Activated CD4-positive, alpha-beta T cell treated with anti-CD3 and anti-CD28 coated beads, Interleukin-2, amount 50 U/mL, for 16 hours (primary cell): ENCODE data around the gene ZNF407.
"Not testable (repeated sequence)": the region's sequence is repeated elsewhere in the genome, so short reads cannot be mapped to it uniquely, and the experiment has no call there.

Experiments
- DNase-seq: peaks from one replicate; pipeline ENCODE4 v3.0.0-alpha.2; 2020

Gene ZNF407

DNA sequence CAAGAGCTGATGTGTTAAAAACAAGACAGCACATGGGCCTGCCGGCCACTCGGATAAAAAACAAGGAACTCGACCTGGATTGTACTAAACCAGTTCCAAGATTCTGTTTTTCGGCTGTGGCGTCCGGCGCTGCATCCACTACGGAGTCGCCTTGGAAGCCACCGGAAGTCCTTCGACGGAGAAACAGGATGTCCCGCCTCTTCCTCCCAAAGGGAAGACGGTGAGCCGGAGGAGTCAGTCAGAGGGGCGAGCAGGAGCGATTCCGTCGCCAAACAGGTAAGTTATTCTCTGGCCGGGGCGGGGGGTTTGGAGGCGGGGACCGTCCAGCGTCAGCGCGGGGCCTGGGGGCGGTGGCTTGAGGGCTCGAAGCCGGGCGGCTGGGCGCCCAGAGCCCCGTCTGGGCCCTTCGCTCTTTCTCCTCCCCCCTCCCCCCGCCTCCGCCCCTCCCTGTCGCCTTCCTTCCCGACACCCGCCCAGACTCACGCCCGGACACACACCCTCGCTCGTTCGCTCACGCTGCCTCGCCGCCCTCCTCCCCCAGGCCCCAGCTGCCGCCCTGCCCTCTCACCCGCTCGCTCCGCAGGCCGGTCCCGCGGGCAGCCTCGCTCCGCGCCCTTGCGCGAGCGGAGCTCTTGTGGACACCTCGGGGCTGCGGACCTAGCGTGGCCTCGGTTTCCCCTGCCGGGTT lies at the start of gene ZNF407:
TSS of gene ZNF407 (plus strand) at position 209 of the 688 bp plus-strand sequence. CDS start 33,150 bp downstream, outside the sequence.
- peak; percentile 92 for DNase-seq

DNA sequence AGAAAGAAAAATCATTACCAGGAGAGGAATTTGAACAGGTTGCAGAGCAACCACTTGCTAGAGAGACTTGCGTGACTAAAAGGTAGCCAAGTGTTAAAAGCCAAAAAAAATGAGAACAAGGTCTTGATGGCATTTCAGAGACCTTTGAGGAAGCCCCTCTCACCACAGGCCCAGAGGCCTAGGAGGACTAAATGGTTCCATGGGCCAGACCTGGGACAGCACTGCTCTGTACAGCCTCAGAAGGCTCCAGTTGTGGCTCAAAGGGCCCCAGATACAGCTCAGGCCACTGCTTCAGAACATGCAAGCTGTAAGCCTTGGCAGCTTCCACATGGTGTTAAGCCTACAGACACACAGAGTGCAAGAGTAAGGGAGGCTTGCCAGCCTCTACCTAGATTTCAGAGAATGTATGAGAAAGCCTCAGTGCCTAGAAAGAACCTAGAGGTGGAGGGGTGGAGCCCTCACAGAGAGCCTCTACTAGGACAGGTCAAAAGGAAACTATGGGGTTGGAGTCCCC lies 48.0 kb upstream of the ZNF407 start:
- DNase-seq = no peak

DNA sequence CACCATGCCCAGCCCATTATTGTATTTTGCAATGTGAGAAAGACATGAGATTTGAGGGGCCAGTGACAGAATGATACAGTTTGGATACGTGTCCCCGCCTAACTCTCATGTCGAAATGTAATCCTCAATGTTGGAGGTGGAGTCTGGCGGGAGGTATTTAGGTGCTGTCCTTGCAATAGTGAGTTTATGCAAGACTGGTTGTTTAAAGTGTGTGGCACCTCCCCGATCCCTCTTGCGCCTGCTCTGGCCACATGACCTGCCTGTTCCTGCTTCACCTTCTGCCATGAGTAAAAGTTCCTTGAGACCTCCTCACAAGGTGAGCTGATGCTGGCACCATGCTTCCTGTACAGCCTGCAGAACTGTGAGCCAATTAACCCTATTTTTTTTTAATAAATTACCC lies 46.8 kb upstream of the ZNF407 start:
- no peak for DNase-seq

DNA sequence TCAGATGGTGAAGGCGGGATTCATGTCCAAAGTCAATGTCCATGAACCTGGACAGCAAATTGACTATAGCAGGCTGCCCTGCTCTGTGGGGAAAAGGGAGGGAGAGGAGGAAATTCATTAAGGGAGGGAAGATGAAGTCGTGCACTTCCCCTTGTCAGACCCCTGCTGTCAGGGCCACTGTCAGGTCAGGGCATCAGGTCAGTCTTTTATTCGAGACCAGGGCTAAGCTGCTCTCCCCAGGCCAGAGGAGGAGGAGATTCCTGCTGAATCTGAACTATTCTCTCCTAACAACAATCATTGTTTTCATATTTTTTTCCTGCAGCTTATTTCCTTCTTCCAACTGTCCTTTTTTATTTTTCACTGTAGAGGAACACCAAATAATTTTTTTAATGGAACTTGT lies 46.2 kb upstream of the ZNF407 start:
- no peak for DNase-seq

DNA sequence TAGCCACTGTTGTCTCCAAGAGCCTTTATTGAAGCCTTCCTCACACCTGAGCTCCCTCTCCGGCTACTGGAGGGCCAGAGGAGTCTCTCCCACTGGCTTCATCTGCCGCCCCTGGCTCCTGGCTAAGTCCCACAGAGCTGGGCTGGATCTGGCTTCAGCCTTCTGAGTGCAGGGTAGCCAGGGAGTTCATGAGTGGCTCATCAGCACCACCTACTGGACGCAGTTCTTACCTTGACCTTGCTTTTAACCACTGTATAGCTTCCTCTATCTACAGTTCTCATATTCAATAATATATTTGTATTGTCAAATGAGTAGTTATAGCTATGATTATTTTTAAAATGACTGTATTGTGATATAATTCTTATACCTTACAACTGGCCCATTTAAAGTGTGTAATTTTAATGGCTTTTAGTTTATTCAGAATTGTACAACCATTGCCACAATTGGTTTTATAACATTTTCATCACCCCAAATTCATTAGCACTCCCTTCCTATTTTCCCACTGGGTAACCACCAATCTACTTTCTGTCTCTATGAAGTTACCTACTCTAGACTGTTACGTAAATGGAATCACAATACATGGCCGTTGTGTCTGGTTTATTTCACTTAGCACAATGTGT lies 45.6 kb upstream of the ZNF407 start:
- DNase-seq = peak; percentile 73

- no peak for DNase-seq
Observed at GRCh38 chr18:74556126-74556525, 41.5 kb upstream of the ZNF407 start.

DNA sequence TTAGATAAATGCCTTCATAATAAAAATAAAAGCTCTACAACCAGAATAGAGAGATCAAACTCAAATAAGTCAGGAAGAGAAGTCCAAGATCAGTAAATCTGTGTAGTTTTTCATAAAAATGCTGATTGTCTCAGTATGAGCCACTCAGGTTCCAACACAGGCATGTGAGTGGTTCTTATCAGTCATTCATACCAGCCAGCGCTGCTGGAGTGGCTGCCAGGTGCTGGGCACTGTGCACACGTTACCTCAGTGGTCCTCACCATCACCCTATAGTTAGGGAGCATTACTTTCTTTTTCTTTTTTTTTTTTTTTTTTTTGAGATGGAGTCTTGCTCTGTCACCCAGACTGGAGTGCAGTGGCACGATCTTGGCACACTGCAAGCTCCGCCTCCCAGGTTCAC lies 39.6 kb upstream of the ZNF407 start:
- no peak for DNase-seq

- DNase-seq = no peak
Observed at GRCh38 chr18:74562131-74562730, 35.4 kb upstream of the ZNF407 start.

GRCh38 chr18:74562775-74563174 lies 34.9 kb upstream of the ZNF407 start:
- DNase-seq = no peak

DNA sequence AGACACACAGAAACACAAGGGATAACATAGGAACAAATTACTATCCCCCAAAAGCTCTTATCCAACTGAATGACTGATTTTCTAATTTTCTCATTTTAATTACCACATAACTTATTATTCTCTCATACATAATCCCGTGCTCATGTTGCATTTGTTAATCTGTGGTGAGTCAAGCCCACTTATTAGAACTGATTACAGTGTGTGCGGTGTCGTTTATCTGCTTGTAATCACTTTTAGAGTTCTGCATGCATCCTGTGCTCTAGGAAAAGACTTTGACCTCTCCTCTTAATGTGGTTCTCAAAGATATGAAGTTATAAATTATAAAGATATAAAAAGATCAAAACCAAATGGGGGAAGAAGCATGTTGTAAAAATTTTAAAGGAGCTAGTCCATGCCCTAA lies 33.7 kb upstream of the ZNF407 start:
- DNase-seq = no peak

DNA sequence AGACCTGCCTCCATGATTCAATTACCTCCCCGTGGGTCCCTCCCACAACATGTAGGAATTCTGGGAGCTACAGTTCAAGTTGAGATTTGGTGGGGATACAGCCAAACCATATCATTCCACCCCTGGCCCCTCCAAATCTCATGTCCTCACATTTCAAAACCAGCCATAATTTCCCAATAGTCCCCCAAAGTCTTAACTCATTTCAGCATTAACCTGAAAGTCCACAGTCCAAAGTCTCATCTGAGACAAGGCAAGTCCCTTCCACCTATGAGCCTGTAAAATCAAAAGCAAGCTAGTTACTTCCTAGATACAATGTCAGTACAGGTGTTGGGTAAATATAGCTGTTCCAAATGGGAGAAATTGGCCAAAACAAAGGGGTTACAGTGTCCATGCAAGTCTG lies 32.5 kb upstream of the ZNF407 start:
- not testable (repeated sequence) for DNase-seq

GRCh38 chr18:74565993-74566392 lies 31.7 kb upstream of the ZNF407 start:
- DNase-seq = not testable (repeated sequence)

GRCh38 chr18:74567822-74568221 lies 29.8 kb upstream of the ZNF407 start:
- DNase-seq = no peak

- DNase-seq = no peak
Observed at GRCh38 chr18:74569401-74569800, 28.3 kb upstream of the ZNF407 start.

DNA sequence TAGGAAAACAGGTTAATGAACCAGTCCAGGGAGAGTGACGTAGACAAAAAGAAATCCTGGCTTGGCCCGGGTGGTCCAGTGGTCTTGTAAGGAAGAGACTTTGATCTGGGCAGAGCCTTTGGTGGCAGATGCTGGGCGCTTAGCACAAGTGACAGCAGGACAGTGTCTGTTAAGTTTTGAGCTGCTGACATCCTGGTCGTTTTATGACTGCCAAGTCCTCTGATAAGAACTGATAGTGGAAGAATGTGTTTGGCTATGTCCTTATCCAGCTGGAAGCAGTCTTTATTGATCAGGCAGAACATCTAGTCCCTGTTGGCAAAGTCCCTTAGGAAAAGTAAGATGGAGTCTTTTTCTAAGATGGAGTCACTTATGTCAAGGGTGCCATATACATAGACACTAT lies 27.4 kb upstream of the ZNF407 start:
- no peak for DNase-seq

DNA sequence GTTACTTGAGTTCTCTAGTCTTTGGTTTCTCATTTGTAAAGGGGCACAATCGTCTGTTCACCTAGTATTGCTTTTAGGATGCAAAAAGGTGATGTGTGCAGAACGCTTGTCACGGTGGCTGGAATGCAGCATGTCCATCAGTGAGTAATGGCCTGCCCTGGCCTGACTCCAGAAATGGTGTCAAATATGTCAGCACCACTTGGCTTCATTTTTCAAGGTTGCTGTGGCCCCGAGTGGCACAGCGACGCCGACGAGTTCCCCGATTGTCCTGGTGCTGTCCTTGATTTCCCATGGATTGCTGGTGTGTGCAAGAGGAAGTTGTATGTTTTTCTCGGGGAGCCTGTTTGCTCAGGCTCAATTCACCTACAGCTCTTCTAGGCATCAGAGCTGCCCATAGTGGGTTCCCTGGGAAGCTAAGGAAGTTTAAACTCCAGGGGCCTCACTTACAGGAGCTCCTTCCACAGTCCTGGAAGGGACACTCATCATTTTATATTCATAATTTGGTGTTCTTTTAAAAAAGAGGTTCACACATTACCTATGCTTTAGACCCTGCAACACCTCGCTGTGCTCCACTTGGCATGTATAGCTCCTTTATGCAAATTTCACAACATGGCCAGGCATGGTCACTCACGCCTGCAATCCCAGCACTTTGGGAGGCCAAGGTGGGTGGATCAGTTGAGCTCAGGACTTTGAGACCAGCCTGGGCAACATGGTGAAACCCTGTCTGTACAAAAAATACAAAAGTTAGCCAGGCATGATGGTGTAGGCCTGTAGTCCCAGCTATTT lies 25.6 kb upstream of the ZNF407 start:
- DNase-seq = no peak

DNA sequence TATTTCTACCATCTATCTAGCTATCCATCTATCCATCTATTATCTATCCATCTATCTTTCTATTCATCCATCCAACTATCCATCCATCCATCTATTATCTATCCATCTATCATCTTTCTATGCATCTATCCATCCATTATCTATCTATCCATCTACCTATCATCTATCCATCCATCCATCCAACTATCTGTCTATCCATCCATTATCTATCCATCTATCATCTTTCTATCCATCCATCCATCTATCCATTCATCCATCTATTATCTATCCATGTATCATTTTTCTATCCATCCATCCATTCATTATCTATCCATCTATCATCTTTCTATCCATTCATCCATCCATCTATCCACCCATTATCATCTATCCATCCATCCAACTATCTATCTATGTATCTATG lies 24.6 kb upstream of the ZNF407 start:
- DNase-seq = no peak

DNA sequence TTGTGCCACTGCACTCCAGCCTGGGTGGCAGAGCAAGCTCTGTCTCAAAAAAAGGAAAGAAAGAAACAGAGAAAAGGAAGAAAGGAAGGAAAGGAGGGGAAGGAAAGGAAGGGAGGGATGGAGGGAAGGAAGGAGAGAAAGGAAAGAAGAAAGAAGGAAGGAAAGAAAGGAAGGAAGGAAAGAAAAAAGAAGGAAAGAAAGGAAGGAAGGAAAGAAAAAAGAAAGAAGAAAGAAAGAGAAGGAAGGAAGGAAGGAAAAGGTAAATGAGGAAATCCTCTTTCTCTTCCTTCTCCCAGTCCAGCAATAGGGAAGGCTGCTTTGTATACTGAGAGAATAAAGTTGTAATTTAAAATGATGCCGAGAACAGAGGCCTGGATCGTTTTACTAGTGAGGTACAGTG lies 22.8 kb upstream of the ZNF407 start:
- DNase-seq = no peak

DNA sequence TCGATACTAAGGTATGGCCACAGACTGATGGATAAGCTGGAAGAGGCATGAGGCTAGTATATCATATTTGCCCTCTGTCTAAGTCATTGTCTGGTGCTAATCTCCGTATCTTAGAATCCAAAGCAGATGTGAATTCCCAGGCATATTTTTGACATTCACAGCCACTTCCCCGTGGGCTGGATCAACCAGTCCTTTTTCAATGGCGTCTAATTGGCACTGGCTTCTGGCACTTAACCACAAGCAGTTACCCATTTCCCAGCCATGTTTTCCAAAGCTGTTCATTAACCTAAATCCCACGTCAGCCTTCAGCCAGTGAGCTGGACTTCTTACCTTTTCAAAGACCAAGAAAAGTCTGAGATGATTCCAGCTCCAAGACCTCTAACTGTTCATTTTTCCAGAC lies 20.7 kb upstream of the ZNF407 start:
- DNase-seq = no peak

DNA sequence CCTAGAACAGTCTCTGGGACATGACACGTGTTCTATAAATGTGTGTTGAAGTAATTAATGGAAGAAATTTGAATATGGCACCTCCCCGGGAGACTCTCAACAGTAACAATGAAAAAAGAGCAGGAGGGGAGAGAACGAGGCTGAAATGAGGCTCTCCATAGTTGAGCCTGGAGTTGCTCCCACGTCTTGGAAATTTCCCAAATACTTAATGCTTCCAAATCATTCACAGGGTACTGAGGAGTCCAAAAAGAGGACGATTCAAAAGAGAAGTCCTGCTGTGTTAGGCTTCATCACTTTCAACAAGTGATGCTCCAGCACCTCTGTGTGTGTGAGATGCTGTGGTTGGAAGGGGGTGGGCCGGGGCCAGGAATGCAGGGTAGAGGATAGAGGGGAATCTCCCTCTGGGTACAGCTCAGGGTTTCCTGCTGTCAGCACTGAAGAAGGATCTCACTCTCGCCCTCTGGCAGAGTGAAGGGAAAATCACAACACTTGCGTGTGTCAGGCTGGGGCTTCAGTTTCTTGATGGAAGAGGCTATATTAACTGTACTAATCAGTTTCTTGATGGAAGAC lies 18.1 kb upstream of the ZNF407 start:
- DNase-seq = no peak

DNA sequence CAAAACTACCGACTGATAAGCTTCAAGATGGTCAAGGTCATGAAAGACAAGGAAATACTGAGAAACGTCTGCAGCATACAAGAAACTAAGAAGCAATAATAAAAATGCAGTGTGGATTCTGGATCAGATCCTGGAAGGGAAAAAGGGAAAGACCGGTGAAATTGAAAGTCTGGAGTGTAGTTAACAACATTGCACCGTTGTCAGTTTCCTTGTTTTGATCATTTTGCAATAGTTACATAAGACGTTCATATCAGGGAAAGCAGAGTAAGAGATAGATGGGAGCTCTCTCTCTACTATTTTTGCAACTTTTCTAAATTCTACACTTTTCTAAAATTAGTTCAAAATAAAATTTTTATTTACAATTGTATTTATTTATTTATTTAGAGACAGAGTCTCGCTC lies 15.0 kb upstream of the ZNF407 start:
- no peak for DNase-seq

DNA sequence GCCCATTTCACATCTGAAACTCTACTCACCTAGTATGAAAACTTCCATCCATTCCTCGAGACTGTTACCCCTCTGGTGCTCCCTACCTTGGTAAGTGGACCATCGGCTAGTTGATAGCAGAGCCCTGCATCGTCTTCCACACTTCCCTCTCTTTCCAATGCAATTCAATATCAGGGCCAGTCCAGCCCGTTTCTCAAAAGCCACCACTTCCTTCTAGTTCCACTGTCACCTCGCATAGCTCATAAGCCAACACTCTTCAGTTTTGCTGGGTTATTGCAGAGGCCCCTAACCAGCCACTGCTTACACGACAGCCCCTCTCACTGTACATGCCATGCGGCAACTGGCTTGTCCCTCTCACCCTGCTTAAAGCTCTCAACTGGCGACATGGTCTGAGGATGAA lies 10.2 kb upstream of the ZNF407 start:
- DNase-seq = no peak

GRCh38 chr18:74589021-74589420 lies 8.6 kb upstream of the ZNF407 start:
- peak; percentile 30 for DNase-seq
